HS-27A (cell line): ENCODE results near the gene DPP7.
"Not testable (repeated sequence)": the region's sequence is repeated elsewhere in the genome, so short reads cannot be mapped to it uniquely, and the experiment has no call there.

ENCODE experiments used
- DNase-seq: peaks from one replicate; pipeline ENCODE4 v3.0.0-alpha.2; 2012; ENCODE audit warnings: low read depth, missing footprints

DPP7 gene

DNA sequence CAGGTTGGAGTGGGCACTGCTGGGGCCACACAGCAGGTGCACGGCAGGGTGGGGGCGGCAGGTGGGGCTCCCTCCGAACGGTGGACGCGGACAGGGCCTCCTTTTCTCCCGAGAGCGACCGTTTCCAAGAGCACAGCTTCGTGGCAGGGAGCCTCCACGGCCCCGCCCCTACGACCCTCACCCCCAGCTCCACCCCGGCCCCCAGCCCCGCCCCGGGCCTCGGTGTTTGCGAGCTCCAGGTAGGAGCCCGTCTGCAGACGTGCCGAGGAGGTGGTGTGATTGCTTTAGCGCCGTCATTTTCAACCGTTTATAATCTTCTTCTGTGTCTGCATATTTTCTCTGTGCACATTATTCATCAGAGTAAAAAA is 33.2 kb upstream of the DPP7 start:
- no peak for DNase-seq

DNA sequence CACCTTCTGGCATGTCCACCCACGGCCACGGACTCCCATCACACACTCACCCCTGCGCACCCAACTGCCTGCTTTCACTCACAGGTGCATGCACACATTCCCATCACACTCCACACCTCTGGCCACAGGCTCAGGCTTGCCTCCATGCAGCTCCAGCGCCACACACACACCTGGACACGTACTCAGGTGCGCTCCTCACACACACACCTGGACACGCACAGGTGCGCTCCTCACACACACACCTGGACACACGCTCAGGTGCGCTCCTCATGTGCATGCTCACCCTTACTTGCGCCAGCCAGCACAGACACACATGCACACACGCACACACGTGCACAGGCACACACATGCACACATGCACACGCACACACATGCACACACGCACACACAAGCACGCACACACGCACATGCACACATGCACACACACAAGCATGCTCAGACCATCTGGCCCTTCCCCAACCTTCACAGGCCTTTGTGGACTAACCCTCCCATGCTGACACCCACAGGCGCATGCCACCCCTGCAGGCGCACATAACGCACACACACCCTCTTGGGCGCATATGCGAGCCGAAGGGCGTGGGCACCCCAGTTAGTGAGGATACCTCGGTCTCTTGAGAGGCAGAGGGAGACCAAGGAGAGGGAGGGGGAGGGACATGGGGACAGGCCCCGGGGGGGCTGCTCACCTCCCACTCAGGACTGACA is 32.7 kb upstream of the DPP7 start:
- DNase-seq: no peak

DNA sequence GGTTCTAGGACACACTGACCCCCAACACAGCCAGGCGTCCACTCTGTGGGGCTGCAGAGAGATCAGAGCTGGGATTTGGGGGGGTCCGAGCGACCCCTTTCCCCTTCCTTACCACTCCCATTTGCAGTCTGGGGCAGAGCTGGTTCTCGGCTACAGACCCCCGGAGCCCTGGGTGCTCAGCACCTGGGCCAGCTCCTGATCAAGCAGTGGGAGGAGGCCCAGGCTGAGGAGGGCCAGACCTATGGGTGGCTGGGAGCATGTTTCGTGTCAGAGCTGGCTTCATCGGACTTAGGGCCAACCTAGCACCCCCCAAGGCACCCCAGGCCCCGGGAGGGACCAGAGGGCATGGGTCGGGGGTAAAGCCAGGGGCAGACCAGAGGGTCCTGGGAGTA is 32.0 kb upstream of the DPP7 start:
- no peak for DNase-seq

DNA sequence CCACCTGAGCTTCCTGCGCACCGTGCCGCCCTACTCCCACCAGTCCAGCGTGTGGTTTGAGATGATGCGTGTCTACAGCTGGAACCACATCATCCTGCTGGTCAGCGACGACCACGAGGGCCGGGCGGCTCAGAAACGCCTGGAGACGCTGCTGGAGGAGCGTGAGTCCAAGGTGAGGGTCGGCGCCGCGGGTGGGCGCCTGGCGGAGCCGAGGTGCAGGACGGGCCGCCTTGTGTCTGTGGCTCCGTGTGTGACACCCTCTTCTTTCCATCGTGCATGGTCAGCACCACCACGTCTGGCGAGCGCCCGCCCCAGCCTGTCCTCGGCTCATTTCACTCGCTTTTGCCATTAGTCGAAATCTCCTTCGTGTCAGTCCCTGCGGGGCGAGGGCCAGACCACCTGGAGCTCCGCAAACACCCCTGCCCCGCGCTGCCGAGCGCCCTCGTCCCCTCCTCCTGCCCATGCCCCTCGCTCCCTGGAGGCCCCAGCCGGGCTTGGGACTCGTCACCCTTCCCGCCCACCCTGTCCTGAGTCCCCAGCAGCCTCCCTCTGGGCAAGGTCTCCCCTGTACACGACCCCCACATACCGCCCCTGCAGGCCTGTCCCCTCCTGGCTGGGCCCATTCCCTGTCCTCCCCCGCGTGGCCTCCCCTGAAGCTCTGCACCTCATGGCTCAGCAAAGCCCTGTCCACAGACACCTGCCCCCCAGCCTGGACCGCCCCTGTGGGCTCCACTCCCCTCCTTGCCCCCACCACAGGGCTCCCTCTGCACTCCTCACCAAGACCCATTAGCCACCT is 31.4 kb upstream of the DPP7 start:
- DNase-seq: no peak

DNA sequence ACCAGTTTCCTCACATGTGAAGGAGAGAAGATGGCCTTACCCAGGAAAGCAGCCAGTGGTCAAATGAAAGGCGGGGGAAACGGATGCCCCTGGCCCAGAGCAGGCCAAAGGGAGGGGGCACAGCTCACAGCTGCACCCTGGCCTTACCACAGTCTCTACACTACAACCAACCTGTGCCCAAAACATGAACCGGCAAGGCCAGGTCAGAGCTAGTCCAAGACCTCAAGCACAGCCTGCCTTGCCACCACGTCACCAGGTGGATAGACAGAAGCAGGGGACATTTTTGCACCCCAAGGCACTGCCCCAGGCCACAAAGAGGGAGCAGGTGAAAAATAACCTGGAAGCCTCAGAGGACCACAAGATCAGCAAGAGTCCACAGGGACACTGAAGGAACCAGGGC is 28.9 kb upstream of the DPP7 start:
- DNase-seq: no peak

DNA sequence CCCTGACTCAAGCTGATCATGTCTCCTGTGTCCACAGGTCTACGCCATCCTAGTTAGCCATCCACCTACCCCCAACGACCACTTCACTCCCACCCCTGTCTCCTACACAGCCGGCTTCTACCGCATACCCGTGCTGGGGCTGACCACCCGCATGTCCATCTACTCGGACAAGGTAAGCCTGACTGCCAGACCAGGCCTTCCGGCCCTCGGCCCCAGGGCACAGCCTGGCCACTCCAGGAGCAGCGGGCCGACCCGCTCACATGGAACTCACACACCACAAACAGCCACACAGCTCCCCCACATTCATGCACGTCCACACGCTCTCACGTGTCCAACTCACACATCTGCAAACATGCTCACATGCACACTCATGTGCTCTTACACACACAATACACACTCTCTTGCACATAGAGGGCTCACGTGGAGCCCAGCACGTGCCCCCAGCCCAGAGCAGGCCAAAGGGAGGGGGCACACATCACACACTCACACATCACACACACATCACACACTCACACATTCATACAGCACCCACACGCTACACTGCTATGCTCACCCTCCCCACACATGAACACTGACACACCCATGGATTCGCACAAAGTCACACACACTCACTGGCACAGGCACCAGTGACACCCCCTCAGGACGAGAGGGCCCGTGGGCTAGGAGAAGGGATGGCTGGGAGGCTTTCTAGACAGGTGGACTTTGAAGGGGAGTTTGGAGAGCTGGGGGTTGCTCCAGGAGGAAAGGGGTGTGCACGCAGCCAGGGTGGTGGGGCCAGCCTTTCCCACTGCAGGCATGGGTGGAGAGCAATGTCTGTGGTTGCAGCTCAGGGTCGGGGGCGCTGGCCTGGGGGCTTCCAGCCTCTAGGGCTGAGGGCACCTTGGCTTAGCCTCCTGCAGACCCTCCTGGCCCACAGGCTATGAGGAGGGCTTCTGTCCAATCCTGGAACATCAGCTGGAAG is 27.7 kb upstream of the DPP7 start:
- DNase-seq: no peak

DNA sequence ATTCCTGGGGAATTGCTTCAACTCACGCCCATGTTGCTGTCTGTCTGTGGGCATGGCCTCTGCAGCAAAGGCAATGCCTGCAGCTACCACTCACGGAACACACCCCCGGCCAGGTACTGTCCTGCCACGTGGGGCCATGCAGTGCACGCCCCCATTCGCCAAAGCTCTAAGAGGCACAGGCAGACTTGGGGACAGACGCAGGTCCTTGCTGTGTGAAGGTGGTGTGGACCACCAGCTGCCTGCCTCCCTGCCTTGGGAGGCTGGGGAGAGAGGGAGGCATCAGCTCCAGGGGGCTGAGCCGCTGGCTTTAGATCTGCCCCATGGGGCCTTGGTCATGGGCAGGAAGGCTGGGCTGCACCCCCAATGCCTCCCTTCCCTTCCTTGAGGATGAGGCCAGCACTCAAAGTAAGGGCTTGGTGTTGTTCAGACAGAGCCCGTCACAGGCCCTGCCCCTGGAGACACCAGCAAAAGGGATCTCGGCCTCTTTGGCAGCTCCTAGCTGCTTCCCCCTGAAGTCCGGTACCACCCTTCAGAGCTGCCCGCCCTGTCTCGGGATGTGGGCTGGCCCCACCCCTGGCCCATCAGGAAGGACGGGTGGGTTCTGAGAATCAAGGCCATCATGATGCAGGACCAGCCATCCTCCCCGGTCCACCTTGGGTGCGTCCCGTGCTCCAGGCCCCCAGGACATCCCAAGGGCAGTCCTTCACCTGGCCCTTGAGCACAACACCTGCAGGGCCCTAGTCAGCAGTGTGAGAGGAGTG is 26.7 kb upstream of the DPP7 start:
- DNase-seq: no peak

DNA sequence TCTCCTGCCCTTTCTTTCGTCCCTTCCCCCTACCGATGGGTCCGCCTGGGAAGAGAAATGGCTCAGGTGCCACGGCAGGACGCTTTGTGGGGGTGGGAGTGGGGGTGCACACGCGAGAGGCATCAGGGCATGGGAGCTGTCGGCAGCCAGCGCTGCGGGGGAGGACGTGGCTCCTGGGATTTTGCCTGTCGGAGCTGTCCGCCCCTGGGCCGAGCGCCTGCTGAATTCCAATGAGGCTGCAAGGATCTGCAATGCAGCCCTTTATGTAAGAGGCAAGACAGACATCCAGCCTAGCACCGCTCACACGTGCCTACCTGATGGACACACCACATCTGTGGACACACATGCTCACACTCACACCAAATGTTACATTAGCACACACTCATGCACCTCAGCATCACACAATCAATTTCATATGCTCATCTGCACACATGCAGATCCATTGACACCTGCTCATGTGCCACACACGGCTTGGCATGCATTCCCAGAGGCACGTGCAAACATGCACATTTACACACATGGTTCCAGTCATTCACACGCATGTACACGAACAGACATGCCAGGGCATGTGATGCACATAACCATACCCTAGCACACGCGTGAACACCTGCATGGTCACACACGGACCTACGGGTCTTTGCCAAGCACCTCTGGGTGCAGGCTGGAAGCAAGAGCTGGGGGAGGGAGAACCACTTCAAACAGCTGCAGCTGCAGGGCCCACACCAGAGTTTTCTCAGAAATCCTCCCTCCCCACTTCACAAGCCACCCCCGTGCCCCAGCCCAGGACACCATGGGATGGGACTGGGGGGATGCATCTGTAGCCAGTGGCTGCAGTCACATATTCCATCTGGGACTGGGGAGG is 25.8 kb upstream of the DPP7 start:
- DNase-seq: no peak

DNA sequence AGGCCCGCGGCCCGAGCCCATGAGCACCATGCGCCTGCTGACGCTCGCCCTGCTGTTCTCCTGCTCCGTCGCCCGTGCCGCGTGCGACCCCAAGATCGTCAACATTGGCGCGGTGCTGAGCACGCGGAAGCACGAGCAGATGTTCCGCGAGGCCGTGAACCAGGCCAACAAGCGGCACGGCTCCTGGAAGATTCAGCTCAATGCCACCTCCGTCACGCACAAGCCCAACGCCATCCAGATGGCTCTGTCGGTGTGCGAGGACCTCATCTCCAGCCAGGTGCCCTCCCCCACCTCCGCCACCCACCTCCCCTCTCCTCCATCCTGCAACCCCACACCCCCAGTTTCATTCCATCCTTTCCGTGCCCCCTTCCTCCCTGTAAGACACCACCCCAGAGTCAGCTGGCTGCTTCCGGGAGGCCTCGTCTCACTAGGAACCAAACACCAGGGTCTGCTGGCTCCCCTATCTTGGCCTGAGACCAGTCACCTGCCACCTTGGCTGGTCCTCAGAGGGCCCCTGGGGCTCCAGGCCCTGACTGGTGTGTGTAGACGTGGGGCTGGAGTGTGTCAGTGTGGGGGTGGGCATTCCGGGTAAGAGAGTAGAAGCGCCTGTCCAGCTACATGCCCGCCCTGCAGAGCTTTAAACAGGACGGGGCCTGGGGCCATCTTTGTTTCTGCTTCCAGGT is 25.1 kb upstream of the DPP7 start:
- DNase-seq: no peak

DNA sequence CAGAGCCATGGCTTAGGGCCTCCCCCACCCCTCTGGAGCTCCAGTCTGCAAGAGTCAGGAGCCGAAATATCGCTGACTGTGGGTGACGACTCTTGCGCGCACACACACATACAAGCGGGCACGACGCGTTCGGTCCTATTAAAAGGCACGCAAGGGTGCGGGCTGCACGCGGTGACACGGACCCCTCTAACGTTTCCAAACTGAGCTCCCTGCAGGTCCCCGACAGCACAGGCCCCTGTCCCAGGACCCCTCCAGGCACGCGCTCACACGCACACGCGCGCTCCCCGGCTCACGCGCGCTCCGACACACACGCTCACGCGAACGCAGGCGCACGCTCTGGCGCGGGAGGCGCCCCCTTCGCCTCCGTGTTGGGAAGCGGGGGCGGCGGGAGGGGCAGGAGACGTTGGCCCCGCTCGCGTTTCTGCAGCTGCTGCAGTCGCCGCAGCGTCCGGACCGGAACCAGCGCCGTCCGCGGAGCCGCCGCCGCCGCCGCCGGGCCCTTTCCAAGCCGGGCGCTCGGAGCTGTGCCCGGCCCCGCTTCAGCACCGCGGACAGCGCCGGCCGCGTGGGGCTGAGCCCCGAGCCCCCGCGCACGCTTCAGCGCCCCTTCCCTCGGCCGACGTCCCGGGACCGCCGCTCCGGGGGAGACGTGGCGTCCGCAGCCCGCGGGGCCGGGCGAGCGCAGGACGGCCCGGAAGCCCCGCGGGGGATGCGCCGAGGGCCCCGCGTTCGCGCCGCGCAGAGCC is 24.4 kb upstream of the DPP7 start, which contains the start of gene GRIN1:
Gene GRIN1, plus strand, starts transcription at position 433 of the 746 bp plus-strand sequence. CDS start 333 bp downstream, outside the sequence.
- DNase-seq: no peak

DNA sequence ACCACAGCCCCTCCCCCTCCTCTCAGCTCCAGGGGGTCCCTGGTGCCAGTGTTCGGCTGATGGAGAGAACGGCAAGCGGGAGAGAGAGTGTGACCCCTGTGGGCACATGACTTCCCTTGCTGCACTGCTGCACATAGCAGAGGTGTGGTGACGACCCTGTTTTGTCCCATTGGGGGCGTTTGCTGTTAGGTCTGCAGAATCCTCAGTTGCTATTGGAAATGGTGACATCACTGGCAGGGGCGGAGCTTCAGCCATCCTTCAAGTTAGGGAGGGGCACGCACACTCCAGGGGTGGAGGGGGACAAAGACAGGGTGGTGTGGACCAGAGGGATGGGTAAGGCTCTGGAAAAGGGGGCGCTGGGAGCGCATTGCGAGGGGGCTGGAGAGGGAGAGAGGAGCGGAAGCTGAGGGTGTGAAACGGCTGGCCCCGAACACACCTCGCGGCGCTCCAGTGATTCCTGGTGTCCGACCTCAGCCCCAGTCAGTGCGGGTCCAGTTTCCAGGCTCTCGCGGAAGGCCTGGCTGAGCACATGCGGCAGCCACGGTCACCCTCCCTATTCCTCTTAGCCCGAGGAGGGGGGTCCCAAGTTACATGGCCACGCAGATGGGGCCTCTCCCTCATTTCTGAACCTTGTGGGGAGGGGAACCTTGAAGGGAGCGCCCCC is 23.7 kb upstream of the DPP7 start:
- DNase-seq: no peak

DNA sequence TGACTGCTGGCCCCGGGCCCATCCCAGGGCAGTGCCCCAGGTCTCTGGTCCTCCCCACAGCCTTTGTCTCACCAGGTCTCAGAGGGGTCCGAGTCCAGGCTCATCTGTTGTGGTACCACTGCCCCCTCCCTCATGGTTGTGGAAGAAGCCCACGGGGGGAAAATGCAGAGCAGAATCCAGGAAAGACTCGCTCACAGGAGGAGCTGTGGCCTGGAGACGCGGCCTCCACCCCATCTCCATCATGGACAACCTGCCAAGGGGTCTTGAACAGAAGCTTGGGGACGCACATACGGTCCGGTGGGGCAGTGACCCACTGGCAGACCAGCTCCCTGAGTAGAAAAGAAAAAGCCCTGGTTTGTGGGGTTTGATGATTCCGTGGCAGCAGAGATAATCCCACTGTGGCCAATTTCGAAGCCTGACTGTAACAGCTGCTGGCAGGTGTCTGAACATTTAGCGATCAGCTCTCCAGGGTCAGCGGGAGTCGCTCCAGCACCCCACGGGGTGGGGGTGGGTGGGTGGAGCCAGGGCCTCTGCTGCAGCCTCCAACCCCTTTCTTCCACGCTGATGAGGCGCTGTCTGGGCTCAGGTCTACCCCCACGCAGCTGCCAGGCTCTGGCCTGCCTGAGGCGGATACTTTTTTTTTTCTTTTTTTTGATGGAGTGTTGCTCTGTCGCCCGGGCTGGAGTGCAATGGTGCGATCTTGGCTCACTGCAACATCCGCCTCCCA is 22.5 kb upstream of the DPP7 start:
- DNase-seq: no peak

DNA sequence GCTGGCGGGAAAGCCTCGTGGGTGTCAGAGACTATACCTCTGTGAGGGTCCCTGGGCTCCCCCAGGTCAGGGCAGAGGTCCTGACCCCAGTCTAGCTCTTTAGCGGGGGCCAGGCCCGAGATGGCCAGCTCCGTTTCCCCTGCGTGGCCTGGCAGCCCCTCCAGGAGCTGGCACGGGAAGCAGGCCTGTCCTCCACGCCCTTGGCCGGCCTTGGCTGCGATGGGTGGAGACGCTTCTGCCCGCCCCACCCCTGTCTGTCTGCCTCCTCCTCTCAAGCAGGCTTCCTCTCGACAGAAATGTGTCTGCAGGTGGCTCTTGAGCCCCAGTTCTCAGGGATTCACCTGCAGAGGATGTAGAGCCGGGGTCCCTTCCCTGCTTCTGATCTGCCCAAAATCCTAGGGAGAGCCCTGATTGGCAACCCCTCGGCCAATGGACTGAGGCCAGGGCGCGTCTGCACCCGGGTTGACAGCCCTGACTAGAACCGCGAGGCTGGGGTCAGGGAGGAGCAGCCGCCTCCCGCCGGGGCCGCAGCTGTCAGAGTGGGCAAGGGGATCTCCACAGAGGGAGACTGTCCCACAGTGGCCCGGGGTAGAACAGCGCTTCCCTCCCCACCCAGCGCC is 21.8 kb upstream of the DPP7 start:
- no peak for DNase-seq

DNA sequence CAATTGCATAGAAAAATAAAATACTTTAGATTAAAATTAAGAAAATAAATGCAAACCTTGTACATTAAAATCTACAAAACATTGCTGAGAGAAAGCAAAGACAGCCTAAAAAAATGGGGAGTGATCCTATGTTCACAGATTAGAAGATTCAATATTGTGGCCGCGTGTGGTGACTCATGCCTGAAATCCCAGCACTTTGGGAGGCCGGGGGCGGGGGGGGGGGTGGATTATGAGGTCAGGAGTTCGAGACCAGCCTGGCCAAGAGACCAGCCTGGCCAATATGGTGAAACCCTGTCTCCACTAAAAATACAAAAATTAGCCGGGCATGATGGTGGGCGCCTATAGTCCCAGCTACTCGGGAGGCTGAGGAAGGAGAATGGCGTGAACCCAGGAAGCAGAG is 20.6 kb upstream of the DPP7 start:
- not testable (repeated sequence) for DNase-seq

DNA sequence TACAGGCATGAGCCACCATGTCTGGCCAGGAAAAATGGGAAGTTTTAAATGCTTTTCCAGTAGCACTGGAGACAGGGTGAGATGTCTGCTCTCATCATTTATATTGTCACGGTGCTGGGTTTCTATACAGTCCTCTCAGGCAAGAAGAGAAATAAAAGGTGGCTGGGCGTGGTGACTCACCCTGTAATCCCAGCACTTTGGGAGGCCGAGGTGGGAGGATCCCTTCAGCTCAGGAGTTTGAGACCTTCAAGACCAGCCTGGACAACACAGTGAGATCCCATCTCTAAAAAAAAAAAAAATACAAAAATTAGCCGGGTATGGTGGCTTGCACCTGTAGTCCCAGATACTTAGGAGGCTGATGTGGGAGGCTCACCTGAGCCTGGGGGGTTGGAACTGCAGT is 19.7 kb upstream of the DPP7 start:
- no peak for DNase-seq

DNA sequence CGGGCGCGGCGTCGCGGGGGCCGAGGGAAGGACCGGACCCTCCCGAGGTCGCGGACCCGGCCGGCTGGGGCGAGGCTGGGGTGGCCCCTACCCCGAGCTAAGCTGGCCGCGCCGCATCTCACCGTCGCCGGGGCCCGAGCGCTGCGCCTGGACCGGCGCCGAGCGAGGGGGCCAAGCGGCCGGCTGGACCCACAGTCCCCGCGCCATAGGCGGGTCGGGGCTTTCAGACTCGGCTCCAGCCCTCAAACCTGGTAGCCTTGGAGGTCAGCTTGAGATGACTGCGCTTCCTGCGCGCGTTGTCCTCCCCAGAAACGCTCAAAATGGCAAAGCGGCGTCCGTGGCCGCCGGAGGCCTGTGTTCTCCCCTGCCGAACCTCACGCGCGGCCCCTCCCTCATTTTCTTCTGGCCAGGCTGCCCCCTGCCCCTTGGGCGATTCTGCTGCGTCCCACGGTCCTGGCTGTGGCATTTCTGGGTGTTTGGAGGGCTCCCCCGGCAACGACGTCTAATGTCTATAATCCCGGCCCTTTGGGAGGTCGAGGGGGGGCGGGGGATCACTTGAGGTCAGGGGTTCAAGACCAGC is 15.7 kb upstream of the DPP7 start:
- no peak for DNase-seq

DNA sequence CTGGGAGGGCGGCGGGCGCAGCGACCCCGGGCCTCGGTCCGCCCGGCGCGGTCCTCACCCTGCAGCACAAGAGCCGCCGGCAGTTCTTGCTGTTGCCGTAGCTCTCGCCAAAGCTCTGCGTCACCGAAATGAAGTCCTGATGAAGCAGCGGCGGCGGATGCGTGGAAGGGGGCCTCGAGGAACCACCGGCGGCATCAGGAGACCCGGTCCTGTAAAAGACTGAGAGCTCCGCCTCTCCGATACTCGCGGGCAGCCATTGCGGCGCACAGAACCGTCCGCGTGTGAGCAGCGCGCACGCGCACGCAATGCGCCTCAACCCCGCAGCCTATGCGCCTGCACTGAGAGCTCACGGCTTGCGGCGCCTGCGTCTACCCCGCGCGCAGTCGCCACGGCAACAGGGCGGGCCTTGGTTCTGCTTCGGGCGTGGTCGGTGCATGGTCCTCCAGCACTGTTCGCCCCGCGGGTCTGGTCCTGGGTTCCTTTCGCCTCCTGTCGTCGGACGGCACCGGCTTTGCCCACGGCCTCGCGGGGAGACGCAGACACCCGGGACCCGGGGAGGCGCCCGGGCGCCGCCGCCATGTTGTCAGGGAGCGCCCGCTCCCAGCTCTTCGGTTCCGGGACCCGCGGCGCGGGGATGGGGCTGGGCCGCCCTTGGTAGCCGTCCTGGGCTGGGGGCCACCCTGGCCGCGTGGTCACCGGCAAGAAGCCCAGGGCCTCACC is 15.1 kb upstream of the DPP7 start:
- peak; percentile 43 for DNase-seq
